Measurements from ENCODE around the gene NFU1.

DNA sequence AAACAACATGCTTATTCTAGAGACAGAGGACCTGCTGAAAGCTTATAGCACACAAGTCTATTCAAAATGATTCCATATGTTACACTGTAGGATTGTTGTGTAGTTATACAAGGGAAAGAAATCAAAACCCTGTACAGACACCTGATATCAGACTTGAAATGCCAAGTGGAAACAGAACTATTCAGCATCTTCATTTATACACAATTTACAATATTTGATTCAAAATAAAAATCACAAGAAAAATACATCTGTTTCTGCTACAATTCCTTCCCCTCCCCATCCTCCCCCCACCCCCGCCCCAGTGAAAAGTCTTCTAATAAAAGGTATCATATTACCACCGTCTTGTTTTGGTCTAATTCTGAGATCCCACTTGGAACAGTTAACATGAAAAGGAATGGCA lies 37.5 kb upstream of the NFU1 start:
- TF ChIP-seq, protein P1, sequence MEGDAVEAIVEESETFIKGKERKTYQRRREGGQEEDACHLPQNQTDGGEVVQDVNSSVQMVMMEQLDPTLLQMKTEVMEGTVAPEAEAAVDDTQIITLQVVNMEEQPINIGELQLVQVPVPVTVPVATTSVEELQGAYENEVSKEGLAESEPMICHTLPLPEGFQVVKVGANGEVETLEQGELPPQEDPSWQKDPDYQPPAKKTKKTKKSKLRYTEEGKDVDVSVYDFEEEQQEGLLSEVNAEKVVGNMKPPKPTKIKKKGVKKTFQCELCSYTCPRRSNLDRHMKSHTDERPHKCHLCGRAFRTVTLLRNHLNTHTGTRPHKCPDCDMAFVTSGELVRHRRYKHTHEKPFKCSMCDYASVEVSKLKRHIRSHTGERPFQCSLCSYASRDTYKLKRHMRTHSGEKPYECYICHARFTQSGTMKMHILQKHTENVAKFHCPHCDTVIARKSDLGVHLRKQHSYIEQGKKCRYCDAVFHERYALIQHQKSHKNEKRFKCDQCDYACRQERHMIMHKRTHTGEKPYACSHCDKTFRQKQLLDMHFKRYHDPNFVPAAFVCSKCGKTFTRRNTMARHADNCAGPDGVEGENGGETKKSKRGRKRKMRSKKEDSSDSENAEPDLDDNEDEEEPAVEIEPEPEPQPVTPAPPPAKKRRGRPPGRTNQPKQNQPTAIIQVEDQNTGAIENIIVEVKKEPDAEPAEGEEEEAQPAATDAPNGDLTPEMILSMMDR (conservative IDR thresholded peaks at IDR 0.05; ENCODE audit: low read length) = no peak
- no peak for TF ChIP-seq EZH2phosphoT487 (IDR thresholded peaks at IDR 0.05; ENCODE audit: borderline replicate concordance)
